Lower leg skin (tissue), 4 donors: Measurements from ENCODE around the gene UACA. TPM values are rescaled to one million over a fixed set of nuclear protein-coding genes. Genes with fewer than 3 reads are reported as not detected.

ENCODE experiments used
- DNase-seq, 2 donors: peaks; one replicate each; pipeline ENCODE4 v3.0.0-alpha.2; 2019; ENCODE audit warnings: low spot score in 2 of 2
- H3K4me3 ChIP-seq: fragments of 200-600 bp; sonication (generic); 2 replicates; pipeline ENCODE4 v1.5.1; 2017; ENCODE audit warnings: mild to moderate bottlenecking, low read depth; ENCODE audit not compliant: poor library complexity, severe bottlenecking
- POLR2A ChIP-seq, 2 donors: fragments of 450-650 bp; IDR thresholded peaks; one replicate each; pipeline ENCODE4 v1.6.1; 2016 to 2017; ENCODE audit warnings: antibody characterized with exemption in 2 of 2, mild to moderate bottlenecking in 1 of 2, moderate library complexity in 1 of 2
- WGBS, 2 donors: methylation state at CpG; one replicate each; pipeline ENCODE4 v1.1.5; 2018; 5-methylcytosine and 5-hydroxymethylcytosine counted together
- intact Hi-C: fragments of 100-400 bp; cut with DNase I; formaldehyde crosslinking; loops from one replicate; pipeline ENCODE4 v1.15.0; 2023; ENCODE audit warnings: low total_unique reads
- total RNA-seq, 4 donors: library from RNA; depleted of rRNA; stranded (reverse); fragments of >200 nt; gene quantifications; one replicate each; pipeline ENCODE4 v1.1.0, GENCODE V29; 2016
- TF ChIP-seq, protein P1 (sequence below), 3 donors: fragments of 450-650 bp; IDR thresholded peaks; one replicate each; pipeline ENCODE4 v1.5.1; 2016; ENCODE audit warnings: antibody characterized with exemption in 3 of 3, mild to moderate bottlenecking in 3 of 3, moderate library complexity in 2 of 3

Gene UACA
- total RNA-seq, 4 donors from 2014 or later: 37.8 to 47.3 (median 42.1) TPM

DNA sequence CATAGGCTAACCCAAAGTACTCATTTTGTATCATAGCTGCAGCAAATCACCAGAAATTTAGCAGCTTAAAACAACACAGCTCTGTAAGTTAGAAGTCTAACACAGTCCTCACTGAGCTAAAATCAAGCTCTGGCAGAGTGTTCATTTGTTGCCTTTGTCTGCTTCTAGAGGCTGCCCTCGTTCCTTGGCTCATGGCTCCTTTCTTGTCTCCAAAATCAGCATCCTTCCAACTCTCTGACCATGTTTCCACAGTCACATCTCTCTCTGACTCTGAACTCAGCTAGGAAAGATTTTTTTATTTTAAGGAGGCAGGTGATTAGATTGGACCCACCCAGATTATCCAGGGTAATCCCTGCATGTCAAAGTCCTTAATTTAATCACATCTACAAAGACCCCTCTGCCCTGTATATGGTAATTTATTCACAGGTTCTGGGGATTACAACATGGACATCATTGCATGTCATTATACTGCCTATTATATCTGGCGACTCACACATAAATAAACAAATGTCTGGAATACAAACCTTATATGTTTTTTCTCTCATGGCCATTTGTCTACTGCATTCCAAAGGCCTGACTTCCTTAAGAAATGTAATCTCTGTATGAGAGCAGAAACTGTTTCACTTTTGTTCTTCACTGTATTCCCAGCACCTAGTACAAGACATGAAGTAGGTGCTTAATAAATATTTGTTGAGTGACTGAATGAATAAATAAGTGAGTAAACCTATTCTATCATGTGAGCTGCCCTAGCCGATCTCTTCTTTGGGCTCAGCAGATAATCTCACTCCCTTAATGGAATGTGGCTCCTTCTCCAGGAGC is 15.1 kb upstream of the UACA start:
- intact Hi-C loops: no loop called here
- no peak for DNase-seq
- 65 to 74% methylated on average over 3 of the region's 3 CpGs for WGBS, 2 donors
- H3K4me3 ChIP-seq: no peak overlapping the region
- TF ChIP-seq, protein P1, sequence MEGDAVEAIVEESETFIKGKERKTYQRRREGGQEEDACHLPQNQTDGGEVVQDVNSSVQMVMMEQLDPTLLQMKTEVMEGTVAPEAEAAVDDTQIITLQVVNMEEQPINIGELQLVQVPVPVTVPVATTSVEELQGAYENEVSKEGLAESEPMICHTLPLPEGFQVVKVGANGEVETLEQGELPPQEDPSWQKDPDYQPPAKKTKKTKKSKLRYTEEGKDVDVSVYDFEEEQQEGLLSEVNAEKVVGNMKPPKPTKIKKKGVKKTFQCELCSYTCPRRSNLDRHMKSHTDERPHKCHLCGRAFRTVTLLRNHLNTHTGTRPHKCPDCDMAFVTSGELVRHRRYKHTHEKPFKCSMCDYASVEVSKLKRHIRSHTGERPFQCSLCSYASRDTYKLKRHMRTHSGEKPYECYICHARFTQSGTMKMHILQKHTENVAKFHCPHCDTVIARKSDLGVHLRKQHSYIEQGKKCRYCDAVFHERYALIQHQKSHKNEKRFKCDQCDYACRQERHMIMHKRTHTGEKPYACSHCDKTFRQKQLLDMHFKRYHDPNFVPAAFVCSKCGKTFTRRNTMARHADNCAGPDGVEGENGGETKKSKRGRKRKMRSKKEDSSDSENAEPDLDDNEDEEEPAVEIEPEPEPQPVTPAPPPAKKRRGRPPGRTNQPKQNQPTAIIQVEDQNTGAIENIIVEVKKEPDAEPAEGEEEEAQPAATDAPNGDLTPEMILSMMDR (IDR thresholded peaks at IDR 0.05): no peak
- no peak for TF ChIP-seq POLR2A (IDR thresholded peaks at IDR 0.05)

DNA sequence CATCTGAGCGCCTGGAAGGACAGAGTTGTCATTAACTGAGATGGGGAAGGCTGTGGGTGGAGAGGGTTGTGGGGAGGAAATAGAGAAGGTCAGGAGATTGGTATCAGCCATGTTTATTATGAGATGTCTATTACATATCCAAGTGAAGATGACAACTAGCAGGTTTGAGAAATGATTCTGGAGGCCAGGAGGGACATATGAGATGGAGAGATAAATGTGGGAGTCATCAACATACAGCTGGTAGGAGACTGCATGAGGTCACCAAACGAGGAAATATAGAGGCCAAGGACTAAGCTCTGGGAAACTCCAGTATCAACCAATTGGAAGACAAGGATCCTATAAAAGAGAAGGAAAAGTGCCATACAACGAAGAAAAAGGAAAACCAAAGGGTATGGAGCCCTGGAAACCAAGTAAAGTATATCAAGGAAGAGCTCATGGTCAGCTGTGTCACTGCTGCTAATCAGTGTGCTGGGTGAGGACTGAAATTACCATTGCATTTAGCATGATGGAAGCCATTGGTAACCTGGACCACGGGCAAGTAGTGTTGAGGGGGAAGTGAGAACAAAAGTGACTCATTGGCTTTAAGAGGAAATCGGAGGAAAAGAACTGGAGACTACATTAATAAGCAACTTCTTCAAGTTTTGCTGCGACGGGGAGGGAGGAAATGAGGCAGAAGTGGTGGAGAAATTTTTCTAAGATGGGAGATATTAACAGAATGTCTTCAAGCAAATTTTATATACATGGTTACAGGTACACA is 14.0 kb upstream of the UACA start:
- no peak overlapping the region for H3K4me3 ChIP-seq
- no peak for TF ChIP-seq POLR2A (IDR thresholded peaks at IDR 0.05)
- TF ChIP-seq, protein P1 (IDR thresholded peaks at IDR 0.05): no peak
- intact Hi-C loops: no loop called here
- DNase-seq: no peak
- 77 to 81% methylated on average over 7 of the region's 7 CpGs for WGBS, 2 donors

DNA sequence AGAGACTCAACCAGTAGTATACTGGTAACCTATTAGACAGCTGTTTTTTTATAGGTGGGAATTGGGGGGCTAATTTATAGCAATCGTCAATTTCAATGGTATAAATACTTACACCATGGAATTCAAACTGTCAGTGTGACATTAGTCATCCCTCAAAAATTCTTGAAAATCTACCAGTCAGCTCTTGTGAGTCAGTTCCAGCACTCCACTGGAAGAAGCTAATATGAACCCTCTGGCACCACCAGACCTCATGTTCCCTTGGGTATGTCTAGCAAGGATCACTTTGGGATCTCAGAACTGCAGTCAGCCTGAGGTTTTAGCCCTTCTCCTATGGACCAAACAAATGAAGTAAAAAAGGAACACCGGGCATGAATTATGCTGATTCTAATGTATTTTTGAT is 11.8 kb upstream of the UACA start:
- DNase-seq: no peak
- intact Hi-C loops: no loop called here
- TF ChIP-seq, protein P1 (IDR thresholded peaks at IDR 0.05): no peak
- TF ChIP-seq POLR2A (IDR thresholded peaks at IDR 0.05): no peak
- no peak overlapping the region for H3K4me3 ChIP-seq
- WGBS, 2 donors: 52 to 64% methylated on average over 2 of the region's 2 CpGs

DNA sequence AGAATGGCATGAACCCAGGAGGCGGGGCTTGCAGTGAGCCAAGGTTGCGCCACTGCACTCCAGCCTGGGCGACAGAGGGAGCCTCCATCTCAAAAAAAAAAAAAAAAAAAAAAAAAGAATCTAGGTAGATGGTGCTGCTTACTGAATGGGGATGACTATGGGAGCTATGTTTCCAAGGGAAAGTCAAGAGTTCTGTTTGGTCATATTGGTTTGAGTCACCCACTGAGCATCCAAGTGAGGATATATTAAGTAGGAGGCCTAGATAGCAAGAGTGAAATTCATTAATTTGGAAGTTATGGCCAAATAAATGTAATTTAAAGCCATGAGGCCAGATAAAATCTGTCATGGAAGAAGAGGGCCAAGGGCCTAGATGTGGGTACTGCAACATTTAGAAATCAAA is 9.0 kb upstream of the UACA start:
- H3K4me3 ChIP-seq: no peak overlapping the region
- DNase-seq: no peak
- TF ChIP-seq POLR2A (IDR thresholded peaks at IDR 0.05): no peak
- TF ChIP-seq, protein P1 (IDR thresholded peaks at IDR 0.05): no peak
- intact Hi-C loops: no loop called here
- WGBS, 2 donors: 89% methylated on average over 3 of the region's 3 CpGs

DNA sequence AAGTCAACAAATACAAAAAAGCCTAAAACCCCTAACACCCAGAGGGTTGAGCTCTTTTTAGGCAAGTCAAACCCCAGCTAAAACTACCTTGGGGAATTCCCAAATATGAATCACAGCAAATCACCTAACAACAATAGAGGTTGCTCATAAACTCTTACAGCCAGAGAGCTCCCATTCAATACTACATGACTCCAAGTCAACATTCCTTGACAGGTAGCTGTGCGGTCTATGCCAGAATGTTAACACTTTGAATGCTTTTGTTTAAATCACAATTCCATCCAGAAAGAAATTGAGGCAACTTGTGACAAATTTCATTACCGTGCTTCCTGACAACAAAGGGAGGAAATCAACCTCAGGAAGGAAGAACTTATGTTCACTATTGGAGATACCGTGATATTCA is 7.5 kb upstream of the UACA start:
- WGBS, 2 donors: 40 to 48% methylated on average over 3 of the region's 3 CpGs
- no peak for TF ChIP-seq POLR2A (IDR thresholded peaks at IDR 0.05)
- TF ChIP-seq, protein P1 (IDR thresholded peaks at IDR 0.05): no peak
- no peak overlapping the region for H3K4me3 ChIP-seq
- intact Hi-C loops: no loop called here
- no peak for DNase-seq
